CD4-positive, alpha-beta T cell treated with Interleukin-15 for 4 hours (primary cell): ENCODE data around the gene MGMT.

Source experiments
- DNase-seq: peaks from one replicate; pipeline ENCODE4 v3.0.0-alpha.2; 2020; ENCODE audit warnings: low spot score

The MGMT gene

DNA sequence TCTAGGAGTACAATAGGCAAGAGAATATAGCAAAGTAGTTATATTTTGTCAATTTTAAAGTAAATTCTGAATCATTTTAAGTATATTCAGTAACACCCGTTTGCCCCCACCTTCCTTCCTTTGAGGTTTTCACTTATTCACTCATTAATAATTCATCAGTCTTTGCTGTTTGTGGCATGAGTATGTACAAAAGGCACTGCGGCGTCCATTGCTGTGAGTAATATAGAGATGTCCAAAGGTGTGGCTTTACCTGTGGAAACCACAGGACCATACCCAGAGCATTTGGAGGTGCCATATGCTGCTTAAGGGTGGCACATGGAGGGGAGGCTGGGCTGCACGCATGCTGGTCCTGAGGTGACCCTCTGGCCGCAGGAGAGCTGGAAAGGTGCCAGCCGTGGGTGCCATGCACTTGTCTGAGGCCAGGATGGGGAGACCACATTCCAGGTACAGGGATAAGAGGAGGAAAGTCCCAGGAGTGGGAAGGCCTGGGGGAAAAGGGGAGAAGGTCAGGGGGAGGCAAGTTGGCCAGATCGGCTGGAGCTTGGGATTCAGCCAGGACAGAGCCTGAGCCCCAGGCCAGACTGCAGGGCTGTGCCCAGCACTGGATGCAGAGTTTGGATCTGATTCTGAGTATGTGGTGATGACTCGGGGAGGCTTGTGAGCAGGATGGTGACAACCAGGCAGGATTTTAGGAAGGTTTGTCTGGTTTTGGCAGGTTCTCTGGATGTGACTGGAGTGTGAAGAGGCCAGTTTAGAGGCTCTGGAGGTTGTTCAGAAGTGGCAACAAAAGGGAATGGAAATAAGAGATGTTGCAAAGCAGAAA lies 223.4 kb downstream of the MGMT start:
- no peak for DNase-seq

DNA sequence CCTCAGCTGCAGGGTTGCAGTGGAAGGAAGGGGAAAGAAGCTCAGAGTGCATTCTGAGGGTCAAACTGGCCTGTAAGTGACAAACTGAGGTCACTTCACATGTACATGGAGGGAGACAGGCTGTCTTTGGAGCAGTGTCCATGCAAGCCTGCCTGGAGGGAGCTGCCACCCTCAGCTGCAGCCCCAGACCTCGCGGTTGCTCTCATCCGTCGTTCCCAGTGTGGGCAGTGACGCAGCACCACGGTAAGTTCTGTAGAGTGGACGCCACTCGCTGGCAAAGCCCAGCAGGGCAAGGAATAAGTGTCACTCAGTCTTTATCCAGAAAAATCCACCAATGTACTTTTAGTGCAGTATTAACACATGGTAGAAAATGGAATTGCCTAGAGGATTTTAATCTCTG lies 225.7 kb downstream of the MGMT start:
- DNase-seq, result no peak

DNA sequence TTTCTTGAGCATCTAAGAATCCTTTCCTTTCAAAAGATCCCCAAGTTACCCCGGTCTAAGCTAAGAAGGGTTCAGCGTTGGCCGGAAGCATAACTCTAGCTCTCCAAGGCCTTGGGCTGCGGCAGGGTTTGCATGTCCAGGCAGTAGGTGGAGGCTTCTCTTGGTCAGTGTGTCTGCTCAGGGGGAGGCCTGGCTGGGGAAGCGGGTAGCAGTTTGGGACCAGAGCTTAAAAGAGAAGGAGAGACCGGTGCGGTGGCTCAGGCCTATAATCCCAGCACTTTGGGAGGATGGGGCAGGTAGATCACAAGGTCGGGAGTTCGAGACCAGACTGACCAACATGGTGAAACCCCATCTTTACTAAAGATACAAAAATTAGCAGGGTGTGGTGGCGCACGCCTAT lies 226.3 kb downstream of the MGMT start:
- DNase-seq, result no peak

DNA sequence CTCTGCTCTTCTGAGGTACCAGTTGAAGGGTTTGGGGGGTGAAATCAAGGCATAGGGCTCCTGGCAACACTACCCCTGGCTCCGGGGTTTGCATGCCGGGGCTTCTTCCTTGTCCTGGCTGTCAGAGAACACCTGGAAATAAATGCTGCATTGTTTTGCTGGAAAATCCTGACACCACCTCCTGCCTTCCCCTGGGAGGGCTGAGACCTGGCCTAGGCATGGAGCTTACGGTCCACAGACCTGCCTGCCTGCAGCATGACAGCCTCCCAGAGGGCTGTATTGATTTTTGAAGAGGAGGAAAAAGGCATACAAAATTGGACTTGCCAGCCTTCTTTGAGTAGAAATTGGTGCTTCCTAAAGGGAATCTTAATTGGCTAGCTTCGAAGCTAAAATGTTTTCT lies 227.1 kb downstream of the MGMT start:
- DNase-seq, result no peak

DNA sequence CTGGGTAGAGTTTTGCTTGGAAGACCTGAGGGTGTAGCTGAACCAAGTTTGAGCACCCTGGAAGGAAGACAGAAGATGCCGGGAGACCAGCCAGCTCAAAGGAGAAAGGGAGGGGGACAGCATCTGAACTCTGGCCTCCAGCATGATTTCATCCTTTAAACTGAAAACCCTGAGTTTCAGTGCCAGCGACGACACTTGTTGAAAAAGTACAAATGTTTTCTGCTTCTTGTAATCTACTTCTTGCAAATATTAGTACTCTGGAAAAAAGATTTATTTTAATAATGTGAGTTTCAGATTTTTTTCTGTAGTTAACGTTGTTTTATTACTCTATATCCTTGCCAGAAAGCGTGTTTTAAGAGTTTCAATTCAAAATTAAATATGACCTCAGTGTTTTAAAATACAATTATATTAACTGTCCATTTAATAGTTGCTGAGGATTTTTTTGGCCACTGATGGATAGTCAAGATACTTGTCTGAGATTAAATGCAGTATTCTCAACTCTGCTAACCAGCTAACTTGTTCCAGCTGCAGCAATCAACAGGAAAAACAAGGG lies 227.7 kb downstream of the MGMT start:
- DNase-seq, result no peak

DNA sequence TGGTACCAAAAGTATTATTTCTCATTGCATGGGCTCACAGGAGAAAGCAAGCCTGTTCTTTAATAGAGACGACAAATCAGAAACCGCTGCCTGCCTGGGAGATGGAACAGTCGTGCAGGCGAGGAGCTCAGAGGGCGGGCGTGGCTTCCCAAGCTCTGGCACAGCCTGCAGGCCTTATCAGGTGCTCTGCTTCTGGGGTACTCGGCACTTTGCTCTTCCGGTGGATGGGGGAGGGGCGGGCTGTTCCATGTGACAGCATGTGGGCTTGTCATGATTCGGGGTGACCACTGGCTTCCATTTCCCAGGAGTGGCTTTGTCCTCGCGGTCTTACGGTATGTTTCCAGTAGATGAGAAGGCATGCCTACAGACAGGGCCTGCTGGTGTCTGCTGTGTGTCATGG lies 228.6 kb downstream of the MGMT start:
- DNase-seq, result no peak

DNA sequence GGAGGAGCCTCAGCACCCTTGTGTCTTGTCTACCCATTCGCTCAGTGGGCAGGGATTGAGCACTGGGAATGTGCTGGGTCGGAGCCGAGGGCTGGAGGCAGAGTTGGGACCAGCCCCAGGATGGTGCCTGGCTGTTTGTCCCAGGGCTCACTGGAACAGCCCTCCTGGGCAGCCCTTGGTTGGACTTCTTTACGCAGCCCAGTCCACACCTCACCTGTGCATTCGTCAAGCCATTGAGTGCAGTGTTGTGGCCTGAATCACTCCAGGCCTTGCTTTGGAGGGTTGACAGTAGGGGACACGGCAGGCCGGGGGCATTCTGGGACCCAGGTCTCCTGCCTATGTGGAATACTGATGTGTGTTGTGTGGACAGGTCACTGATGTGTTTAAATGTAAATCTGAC lies 229.6 kb downstream of the MGMT start:
- no peak for DNase-seq

DNA sequence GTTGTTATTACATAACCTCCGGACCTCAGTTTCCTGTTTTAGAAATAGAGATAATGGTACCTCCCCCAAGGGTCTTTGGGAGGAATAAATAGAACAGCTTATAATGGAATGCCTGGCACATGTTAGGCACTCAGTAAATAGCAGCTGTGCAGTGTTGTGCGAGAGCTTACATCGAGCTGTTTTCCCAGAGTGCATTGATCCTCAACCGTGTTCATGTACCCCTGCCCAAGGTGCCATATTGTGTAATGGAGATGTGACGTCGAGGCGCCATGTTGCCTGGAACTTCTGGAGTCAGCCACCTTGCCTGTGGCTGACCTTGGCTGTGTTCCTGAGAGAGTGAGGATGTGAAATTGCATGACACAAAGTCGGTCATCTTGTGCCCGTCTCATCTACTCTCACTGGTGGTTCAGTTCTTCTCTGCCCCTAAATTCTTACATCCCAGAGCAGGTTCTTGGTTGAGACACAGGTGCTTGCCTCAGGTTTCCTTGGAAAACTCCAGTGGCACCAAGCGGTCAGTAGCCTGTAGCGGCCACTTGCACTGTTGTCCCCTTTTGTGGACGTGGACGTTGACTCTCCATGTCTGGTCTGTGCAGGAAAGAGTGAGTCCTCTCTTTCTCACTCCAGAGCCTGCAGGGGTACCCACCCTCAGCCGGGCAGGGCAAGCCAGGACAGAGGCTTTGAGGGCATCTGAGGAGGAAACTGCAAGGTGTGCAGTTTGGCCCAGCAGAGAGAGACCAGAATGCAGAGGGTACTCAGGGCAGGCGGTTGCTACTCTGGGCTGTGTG lies 230.6 kb downstream of the MGMT start:
- DNase-seq, result no peak

DNA sequence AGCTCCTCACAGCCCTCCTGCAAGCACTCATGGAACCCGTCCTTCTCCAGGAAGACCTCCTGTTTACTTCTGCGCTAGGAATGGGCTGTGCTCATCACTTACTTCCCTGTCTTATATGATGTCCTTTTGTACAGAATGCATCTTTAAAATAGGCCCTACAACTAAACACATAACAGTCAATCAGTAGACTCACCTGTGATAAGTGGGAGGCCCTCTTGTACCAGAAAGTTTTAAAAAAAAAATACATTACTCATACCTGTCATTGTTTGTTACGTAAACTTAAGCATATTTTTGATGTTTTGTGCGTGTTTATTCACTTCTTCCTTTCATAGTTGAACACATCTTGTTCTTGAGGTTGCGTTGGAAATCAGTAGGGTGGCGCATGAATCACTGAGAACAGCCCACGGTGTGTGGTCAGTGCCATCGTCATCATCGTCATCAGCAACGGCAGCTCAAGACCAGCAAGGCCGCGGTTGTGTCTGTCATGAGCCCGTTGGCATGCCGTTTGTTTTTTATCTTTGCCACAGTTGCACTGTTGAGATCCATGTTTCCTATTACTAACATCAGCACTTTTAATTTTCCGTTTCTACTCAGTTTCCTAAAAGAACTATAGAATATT lies 232.8 kb downstream of the MGMT start:
- DNase-seq, result no peak

DNA sequence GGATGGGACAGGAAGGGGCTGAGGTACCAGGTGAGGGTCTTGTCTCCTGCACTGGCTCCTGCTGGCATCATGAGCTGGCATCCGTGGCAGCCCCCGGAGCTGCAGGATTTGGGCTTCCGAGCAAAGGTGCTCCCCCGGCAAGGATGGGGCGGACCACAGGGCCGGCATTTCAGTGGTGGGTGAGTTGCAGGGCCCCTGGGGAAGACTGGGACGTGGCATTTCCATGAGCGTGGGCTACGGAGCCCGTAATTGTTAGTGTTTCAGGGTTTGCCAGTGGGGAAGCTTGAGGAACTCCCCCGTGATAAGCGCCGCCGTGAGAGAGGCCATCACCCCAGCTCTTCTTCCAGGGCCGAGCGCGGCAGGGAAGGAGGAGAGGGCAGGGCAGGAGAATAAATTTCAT lies 235.6 kb downstream of the MGMT start:
- no peak for DNase-seq

DNA sequence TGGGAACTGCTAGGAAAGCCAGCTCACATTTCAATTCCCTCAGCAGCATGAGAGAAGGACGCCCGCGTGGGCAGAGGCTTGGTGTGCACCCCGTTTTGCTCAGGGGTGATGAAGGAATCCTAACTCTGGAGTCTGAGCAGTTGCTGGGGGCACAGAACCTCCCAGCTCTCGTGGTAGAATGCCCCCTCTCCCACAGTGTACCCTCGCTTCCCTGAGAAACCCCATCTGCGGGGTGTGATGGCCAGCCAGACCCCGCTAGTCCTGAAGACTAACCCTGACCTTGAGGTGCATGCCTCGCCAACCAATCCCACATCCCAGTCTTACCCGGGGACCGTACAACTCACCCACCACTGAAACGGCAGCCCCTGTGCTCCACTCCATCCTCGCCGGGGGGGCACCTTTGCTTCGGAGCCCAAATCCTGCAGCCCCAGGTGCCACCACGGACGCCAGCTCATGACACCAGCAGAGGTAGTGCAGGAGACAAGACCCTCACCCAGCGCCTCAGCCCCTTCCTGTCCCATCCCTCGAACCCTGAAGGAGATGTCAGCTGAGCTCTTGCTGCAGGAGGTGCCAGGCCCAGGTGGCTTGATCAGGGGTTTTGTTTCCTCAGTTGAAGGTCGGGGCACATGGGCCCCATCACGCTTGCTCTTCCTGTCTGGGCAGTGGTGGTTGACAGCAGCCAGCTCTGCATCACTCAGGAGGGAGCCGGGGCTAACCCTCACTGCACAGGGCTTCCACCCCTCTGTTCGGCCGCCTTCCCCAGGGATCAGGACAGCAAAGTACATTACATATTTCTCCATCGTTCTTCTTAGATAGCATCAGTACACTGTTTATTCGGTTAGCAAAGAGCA lies 236.5 kb downstream of the MGMT start:
- DNase-seq, result no peak

DNA sequence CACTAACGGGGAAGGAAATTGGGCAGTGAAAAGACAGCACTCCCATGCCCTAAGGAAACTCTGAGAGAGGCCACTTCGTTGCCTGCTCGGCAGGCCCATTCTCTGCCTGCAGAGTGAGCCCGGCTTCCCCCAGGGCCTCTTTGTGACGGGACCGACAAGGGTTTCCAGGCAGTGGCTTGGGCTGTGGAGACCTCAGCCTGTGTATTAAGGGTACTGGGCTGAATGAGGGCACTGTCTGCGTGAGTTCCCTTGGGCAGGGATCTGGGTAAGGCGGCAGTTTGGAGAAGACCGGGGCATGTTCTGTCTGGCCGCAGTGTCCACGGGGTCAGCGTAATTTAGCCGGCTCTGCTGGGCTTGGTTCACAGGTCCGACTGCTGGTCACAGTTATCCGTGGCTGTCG lies 237.2 kb downstream of the MGMT start:
- no peak for DNase-seq

DNA sequence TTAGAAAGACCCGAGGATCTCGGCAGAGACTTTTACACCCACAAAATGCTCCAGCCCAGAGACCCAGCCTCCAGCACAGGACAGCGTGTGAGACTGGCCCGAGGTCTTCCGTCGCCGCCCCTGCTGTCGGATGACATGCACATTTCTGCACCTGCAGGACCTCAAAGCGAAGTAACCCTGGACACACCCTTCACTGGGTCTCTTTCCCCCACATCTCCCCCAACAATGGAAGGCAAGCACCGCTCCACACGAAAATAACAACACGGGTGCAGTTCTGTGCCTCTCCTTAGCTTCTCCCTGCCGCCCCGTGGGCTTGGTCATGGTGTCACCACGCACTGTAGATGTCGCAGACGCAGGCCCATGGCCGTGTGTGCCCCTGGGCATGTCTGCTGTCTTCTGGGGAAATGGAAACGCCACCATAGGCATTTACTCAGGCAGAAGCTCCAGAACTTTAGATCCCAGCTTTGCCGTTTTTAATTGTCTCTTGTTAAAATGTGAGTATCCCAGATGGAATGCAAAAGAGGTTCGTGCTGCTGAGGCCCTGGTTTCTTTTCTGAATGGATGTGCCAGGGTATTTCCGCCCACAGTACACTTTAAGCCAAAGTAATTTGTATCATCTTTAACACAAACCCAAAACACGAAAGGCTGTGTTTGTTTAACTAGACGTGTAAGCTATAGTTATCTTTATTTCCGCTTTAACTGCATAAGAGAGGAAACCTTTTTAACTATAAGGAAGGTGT lies 237.9 kb downstream of the MGMT start:
- DNase-seq, result no peak

DNA sequence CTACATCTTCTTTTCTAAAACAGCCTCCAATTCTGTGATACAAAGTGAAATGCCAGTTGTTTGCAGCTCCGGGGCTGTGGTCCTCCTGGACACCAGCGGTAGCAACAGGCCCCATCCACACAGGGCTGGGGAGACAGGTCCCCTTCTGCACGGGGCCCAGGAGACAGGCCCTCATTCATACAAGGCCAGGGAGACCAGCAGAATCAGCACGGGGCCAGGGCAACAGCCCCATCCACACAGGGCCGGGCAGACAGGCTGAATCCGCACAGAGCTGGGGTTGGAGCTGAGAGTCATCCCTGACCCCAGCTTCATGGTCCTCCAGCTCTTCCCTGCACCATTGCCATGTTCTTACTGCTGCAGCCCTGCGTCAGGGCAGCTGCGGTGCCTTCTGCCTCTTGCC lies 238.6 kb downstream of the MGMT start:
- DNase-seq, result no peak

DNA sequence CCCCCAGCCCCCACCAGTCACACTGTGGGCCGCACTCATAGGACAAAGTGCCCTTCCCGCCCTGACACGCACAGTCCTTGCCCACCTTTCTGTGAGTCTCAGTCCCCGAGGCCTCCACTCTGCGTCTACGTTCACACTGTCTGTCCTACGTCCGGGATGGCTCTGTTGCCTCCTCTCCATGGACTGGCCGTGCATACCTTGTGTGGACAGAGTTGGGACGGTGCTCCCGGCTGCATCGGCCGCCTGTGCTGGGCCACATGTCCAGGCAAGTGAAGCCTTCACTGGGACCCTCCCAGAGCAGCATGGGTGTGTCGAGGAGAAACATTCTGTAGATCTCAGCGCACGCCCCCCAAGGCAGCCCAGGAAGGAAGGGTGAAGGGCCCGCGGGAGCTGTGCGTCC lies 239.0 kb downstream of the MGMT start:
- no peak for DNase-seq

DNA sequence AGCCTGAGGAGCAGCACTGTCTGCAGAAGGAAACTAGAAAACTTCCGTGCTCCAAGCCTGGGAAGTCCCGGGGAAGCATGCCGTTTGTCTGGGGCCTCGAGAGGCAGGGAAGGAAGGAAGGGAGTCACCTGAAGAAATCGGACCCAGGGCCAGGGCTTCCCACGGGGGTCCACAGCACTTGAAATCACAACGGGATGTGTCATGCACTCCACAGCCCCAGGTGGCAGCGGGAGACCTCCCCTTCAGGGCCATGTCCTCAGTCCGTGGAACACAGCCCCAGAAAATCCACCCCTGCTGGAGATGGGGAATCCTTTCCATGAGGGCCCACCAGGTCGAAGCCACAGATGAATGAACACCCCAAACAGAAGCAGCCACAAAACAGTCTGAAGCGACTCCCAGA lies 239.5 kb downstream of the MGMT start:
- DNase-seq, result no peak

DNA sequence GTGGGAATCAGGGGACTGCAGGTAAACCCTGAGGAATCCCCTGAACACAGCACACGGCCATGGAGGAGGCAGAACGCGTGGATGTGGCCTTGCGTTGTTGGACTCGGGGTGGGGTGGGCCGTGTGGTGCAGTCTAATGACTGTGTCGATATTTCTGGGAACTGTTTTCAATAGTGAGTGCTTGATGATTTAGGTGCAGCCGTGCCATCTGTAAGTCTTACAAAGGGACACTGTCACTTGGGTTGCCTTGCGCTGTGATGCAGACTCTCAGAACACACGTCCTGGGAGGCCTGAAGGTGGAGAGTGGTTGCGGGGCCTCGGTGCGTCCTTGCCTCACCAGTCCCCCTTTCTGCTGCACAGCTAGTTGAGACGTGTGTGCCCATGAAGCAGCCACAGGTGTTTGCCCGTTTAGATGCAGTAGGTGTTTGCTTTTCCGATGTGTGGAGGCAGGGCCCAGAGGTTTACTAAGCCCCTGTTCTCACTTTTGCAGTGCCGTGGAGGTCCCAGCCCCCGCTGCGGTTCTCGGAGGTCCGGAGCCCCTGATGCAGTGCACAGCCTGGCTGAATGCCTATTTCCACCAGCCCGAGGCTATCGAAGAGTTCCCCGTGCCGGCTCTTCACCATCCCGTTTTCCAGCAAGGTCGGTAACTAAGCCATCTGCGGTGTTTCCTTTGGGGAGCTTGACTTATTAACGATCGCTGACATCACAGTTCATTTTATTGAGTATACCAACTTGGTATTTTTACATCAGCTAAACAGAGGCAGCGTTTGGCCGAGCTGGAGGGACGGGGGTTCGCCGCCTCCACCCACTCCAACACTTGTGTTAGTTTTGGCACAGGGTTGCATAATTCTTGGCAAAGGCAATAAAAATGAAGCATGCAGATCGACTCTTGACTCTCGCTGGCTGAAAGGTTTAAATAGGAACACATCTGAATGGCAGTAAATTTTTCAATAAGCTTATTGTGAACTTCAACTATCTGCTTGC lies 240.7 kb downstream of the MGMT start:
- DNase-seq, result no peak

DNA sequence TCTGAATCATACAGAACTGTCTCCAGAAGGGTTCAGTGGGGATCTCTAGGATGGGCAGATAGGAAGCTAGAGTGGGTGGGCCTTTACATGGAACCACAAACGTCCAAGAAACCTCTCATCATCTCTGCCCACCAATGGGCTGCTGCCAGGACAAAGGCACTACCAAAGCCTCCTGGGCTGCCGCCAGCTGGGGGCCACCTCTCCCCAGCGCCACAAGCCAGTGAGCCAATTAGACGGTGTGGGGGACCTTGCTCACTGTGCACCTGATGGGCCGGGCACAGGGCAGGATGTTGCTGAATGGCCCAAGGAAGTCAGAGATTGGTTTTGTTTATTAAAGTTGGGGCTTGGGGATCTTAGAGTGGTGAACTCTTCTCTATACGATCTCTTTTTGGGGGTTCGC lies 242.1 kb downstream of the MGMT start:
- no peak for DNase-seq

DNA sequence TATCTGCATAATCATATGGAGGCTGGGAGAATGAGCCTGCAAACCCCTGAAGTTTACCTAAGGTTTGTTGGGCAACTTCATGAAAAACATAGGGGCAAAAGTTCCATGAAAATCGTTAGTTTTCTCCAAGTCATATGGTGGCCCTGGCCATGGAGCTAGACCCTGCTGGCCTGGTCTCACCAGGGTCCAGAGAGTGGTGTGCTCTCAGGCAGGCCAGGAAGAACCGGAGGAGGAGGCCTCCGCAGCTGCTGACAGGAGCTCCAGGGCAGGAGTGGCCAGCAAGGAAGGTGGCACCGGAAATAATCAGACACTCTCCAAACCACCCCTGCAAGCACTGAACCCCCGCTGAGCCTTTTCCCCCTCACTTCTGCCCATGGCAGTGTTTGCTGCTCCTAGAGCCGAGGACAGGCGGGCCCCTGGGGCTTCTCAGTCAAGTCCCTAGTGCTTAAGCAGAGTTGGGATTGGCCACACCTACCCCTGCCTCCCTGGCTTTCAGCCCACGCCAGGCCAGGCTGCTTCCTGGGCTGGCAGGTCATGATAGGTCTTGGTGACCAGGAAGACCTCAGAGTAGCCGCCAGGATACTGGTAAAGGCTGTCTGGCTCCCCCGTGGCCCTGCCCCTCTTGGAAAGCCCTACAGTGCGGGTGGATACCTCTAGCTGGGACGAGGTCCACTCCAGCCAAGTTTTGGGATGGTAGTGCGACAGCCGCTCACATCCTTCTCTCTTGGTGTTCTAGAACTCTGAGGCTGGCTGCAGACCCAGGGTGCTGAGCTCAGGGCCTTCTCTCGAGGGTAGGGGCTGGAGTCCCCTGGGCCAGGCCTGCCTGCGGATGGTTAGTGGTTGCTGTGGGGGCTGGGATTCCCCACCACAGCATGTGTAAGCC lies 242.8 kb downstream of the MGMT start:
- no peak for DNase-seq
